HCT116 (cell line): ENCODE data around the gene MTRR. TPM values are rescaled to one million over a fixed set of nuclear protein-coding genes. Genes with fewer than 3 reads are reported as not detected.

ENCODE experiments used
- ATAC-seq: fragments of 200-7000 bp; cut with Tn5 transposase; 2 replicates; pipeline ENCODE4 v1.9.1; 2020; ENCODE audit warnings: mild to moderate bottlenecking, moderate library complexity
- BruUV-seq: library from RNA; stranded (reverse); fragments of 400-500 nt; replicated peaks from 2 replicates; lab custom pipeline; 2021; lab: Mats Ljungman, UMichigan
- CTCF ChIA-PET: fragments of 300-600 bp; sonication (Branson Sonifier 250); formaldehyde crosslinking; loops from one replicate; lab custom pipeline; 2021; ENCODE audit warnings: antibody characterized with exemption; lab: Charles Lee
- POLR2A ChIA-PET: fragments of 300-600, 350-600 bp; sonication (Branson Sonifier 250); formaldehyde crosslinking; loops from one replicate; lab custom pipeline; 2021; ENCODE audit warnings: antibody characterized with exemption; lab: Charles Lee
- RAD21 ChIA-PET, 2 experiments: fragments of 300-600 bp; sonication (Branson Sonifier 250); formaldehyde crosslinking; loops; one replicate each; lab custom pipeline; 2023; ENCODE audit warnings: low total read pairs in 2 of 2; ENCODE audit not compliant: uncharacterized antibody in 2 of 2, unreplicated experiment in 2 of 2, low non-redundant PET in 1 of 2; lab: Charles Lee
- DNase-seq: peaks from one replicate; pipeline ENCODE4 v3.0.0-alpha.2; 2010; ENCODE audit warnings: low read depth, low spot score
- H2AFZ ChIP-seq: fragments of 200-600 bp; shearing (Covaris generic), sonication (generic); 2 replicates; pipeline ENCODE4 v1.6.1; 2017; ENCODE audit warnings: low read depth, mixed run types, mixed read lengths, antibody characterized with exemption, low read length; ENCODE audit not compliant: poor library complexity, severe bottlenecking
- H3K27ac ChIP-seq: 2 replicates; pipeline ENCODE4 v1.5.1; 2012; ENCODE audit warnings: low read depth, low read length
- H3K27me3 ChIP-seq: fragments of 200-600 bp; sonication (generic); 2 replicates; pipeline ENCODE4 v1.6.1; 2016; ENCODE audit warnings: mixed run types, low read length, mixed read lengths; ENCODE audit not compliant: insufficient read depth
- H3K36me3 ChIP-seq, 2 experiments: fragments of 200-500 bp in 1 of 2; fragments of 200-600 bp in 1 of 2; sonication (Bioruptor generic) in 1 of 2; sonication (generic) in 1 of 2; 2 replicates each; pipeline versions ENCODE4 v1.5.1 to v1.6.1; 2014 to 2016; ENCODE audit warnings: low read length in 2 of 2, inconsistent platforms in 1 of 2, mixed read lengths in 1 of 2, mixed run types in 1 of 2; ENCODE audit not compliant: insufficient read depth in 2 of 2, control insufficient read depth in 1 of 2
- H3K4me1 ChIP-seq, 2 experiments: fragments of 200-600 bp in 1 of 2; sonication (generic) in 1 of 2; 2 replicates each; pipeline versions ENCODE4 v1.5.1 to v1.6.1; 2012 to 2017; ENCODE audit warnings: low read length in 2 of 2, inconsistent platforms in 1 of 2, mild to moderate bottlenecking in 1 of 2, mixed read lengths in 1 of 2, mixed run types in 1 of 2, moderate library complexity in 1 of 2; ENCODE audit not compliant: insufficient read depth in 2 of 2, control insufficient read depth in 1 of 2
- H3K4me2 ChIP-seq: fragments of 200-600 bp; sonication (generic); 2 replicates; pipeline ENCODE4 v1.6.1; 2017; ENCODE audit warnings: mixed run types, low read length, mixed read lengths
- H3K4me3 ChIP-seq, 2 experiments: fragments of 200-600 bp in 1 of 2; sonication (generic) in 1 of 2; replicated peaks in 1 of 2; 2 replicates each; pipeline ENCODE4 v1.5.1; 2011 to 2016; ENCODE audit warnings: low read length in 2 of 2, control low read depth in 1 of 2, low read depth in 1 of 2, mild to moderate bottlenecking in 1 of 2, mixed read lengths in 1 of 2, mixed run types in 1 of 2
- H3K79me2 ChIP-seq: fragments of 200-600 bp; sonication (generic); 2 replicates; pipeline ENCODE4 v1.6.1; 2017; ENCODE audit warnings: mild to moderate bottlenecking, mixed run types, low read length, moderate library complexity, mixed read lengths; ENCODE audit not compliant: insufficient read depth
- H3K9ac ChIP-seq: fragments of 200-600 bp; sonication (generic); 2 replicates; pipeline ENCODE4 v1.6.1; 2016; ENCODE audit warnings: low read length, mixed read lengths
- H3K9me2 ChIP-seq: fragments of 200-600 bp; sonication (generic), shearing (Covaris generic); 2 replicates; pipeline ENCODE4 v1.6.1; 2017; ENCODE audit warnings: mixed run types, mild to moderate bottlenecking, moderate library complexity; ENCODE audit not compliant: insufficient read depth
- H3K9me3 ChIP-seq, 2 experiments: fragments of 200-500 bp in 1 of 2; fragments of 200-600 bp in 1 of 2; sonication (Bioruptor generic) in 1 of 2; sonication (generic) in 1 of 2; 2 replicates each; pipeline ENCODE4 v1.6.1; 2014 to 2017; ENCODE audit warnings: low read length in 2 of 2, mixed read lengths in 2 of 2, inconsistent platforms in 1 of 2, low read depth in 1 of 2, mild to moderate bottlenecking in 1 of 2, mixed run types in 1 of 2, moderate library complexity in 1 of 2; ENCODE audit not compliant: control insufficient read depth in 1 of 2, insufficient read depth in 1 of 2
- H4K20me1 ChIP-seq: fragments of 200-600 bp; sonication (generic), shearing (Covaris generic); 2 replicates; pipeline ENCODE4 v1.6.1; 2017; ENCODE audit warnings: mixed run types, mild to moderate bottlenecking, moderate library complexity; ENCODE audit not compliant: insufficient read depth
- CEBPB ChIP-seq: IDR thresholded peaks from 2 replicates; pipeline ENCODE4 v1.6.1; 2012; ENCODE audit warnings: low read depth
- EZH2 ChIP-seq: fragments of 200-600 bp; sonication (generic); IDR thresholded peaks from 2 replicates; pipeline ENCODE4 v1.6.1; 2017; ENCODE audit warnings: antibody characterized with exemption, mixed run types
- EZH2phosphoT487 ChIP-seq: fragments of 200-600 bp; IDR thresholded peaks from 2 replicates; pipeline ENCODE4 v1.6.1; 2018; ENCODE audit warnings: antibody characterized with exemption, borderline replicate concordance
- JUND ChIP-seq: IDR thresholded peaks from 2 replicates; pipeline ENCODE4 v1.6.1; 2012
- POLR2AphosphoS5 ChIP-seq: IDR thresholded peaks from 2 replicates; pipeline ENCODE4 v1.6.1; 2011; ENCODE audit warnings: mild to moderate bottlenecking, low read depth, low read length, moderate library complexity
- REST ChIP-seq: IDR thresholded peaks from 2 replicates; pipeline ENCODE4 v1.6.1; 2012; ENCODE audit warnings: low read depth
- SIN3A ChIP-seq: IDR thresholded peaks from 2 replicates; pipeline ENCODE4 v1.6.1; 2012; ENCODE audit warnings: low read depth
- SRF ChIP-seq: IDR thresholded peaks from 2 replicates; pipeline ENCODE4 v1.6.1; 2012; ENCODE audit warnings: low read depth
- ZFX ChIP-seq: fragments of 450-650 bp; IDR thresholded peaks from 2 replicates; pipeline ENCODE4 v1.6.1; 2017
- ZNF274 ChIP-seq: fragments of 200-500 bp; sonication (Bioruptor generic); IDR thresholded peaks from 2 replicates; pipeline ENCODE4 v1.6.1; 2014; ENCODE audit warnings: mild to moderate bottlenecking, low read depth, low read length, inconsistent platforms
- intact Hi-C: fragments of 100-400 bp; cut with micrococcal nuclease; formaldehyde crosslinking; loops from 2 replicates; pipeline ENCODE4 v1.10.0; 2022
- total RNA-seq: library from RNA; stranded (reverse); gene quantifications from one replicate; pipeline ENCODE4 v1.2.1, GENCODE V29; 2021; ENCODE audit not compliant: unreplicated experiment
- TF ChIP-seq, protein P1 (sequence below), 3 experiments: fragments of 200-600 bp in 1 of 3; sonication (generic) in 1 of 3; IDR thresholded peaks in 2 of 3; conservative IDR thresholded peaks in 1 of 3; 2 replicates each; pipeline ENCODE4 v1.5.1; 2012 to 2017; ENCODE audit warnings: low read depth in 2 of 3, low read length in 2 of 3, antibody characterized with exemption in 1 of 3, borderline replicate concordance in 1 of 3, control low read depth in 1 of 3, mild to moderate bottlenecking in 1 of 3, mixed read lengths in 1 of 3, mixed run types in 1 of 3, moderate library complexity in 1 of 3; ENCODE audit not compliant: insufficient read depth in 1 of 3

The MTRR gene
- total RNA-seq, 1 experiment from 2014 or later, result 32.5 TPM

DNA sequence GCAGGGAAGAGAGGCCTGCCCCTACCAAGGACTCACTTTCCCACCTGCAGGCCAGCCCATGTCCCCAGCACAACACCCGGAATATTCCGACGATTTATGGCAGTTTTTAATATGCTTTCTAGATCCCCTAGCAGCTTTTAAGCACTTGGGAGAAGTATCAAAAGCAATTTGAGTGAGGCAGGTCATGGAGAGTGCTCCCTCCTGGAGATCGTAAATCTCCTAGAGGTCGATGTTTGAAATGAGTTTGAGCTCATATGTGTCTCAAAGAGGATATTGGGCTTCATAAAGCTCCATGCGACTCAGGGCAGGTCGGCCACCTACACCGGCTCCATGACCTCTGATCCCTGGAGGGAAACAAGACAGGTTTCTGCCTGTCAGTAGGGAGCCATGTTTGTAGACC lies 45.4 kb upstream of the MTRR start:
- H3K36me3 ChIP-seq, result no peaks in the 10 kb centered on the region
- H3K27ac ChIP-seq, result no peak overlapping the region
- CTCF ChIA-PET, result interaction anchor here (1.2 kb wide), 1 partner anchor 17 kb away, joined by 3 read pairs; no protein-coding TSS in a partner anchor
- RAD21 ChIA-PET, result no interaction called here
- no peak for TF ChIP-seq SIN3A
- TF ChIP-seq REST, result no peak
- TF ChIP-seq ZFX, result no peak
- no peaks in the 10 kb centered on the region for H3K9me3 ChIP-seq
- H4K20me1 ChIP-seq, result no peaks in the 10 kb centered on the region
- ATAC-seq, result no peak
- POLR2A ChIA-PET, result no interaction called here
- BruUV-seq, result no TSS peak
- H3K4me1 ChIP-seq, result no peaks in the 10 kb centered on the region
- no peaks in the 10 kb centered on the region for H3K79me2 ChIP-seq
- peaks cover 27% of the 10 kb centered on the region for H3K27me3 ChIP-seq
- H3K9ac ChIP-seq, result no peak overlapping the region
- no peak overlapping the region for H2AFZ ChIP-seq
- H3K4me2 ChIP-seq, result no peak overlapping the region
- intact Hi-C loops, result no loop called here
- no peak for DNase-seq
- H3K4me3 ChIP-seq, result no peak overlapping the region
- H3K9me2 ChIP-seq, result no peaks in the 10 kb centered on the region

GRCh38 chr5:7824995-7825394 lies 44.0 kb upstream of the MTRR start:
- Histone ChIP-seq H3K79me2 (no peaks in the 10 kb centered on the region), H3K9me2 (no peaks in the 10 kb centered on the region), H3K9me3 (no peaks in the 10 kb centered on the region), H3K4me2 (no peak overlapping the region), H3K4me3 (no peak overlapping the region), H3K4me1 (no peaks in the 10 kb centered on the region), H4K20me1 (no peaks in the 10 kb centered on the region), H3K36me3 (no peaks in the 10 kb centered on the region), H3K27ac (no peak overlapping the region), H3K27me3 (peaks cover 32% of the 10 kb centered on the region; the same call in 1 of the 2 replicates), H3K9ac (no peak overlapping the region), H2AFZ (no peak overlapping the region)
- ChIA-PET POLR2A (no interaction called here), RAD21 (no interaction called here), CTCF (interaction anchor here (0.9 kb wide), 1 partner anchor 8 kb away, joined by 4 read pairs; no protein-coding TSS in a partner anchor)
- intact Hi-C loops, result no loop called here
- ATAC-seq (no peak), DNase-seq (no peak)
- no TSS peak for BruUV-seq
- TF ChIP-seq EZH2, result no peak
- TF ChIP-seq REST, result no peak
- TF ChIP-seq, protein P1, sequence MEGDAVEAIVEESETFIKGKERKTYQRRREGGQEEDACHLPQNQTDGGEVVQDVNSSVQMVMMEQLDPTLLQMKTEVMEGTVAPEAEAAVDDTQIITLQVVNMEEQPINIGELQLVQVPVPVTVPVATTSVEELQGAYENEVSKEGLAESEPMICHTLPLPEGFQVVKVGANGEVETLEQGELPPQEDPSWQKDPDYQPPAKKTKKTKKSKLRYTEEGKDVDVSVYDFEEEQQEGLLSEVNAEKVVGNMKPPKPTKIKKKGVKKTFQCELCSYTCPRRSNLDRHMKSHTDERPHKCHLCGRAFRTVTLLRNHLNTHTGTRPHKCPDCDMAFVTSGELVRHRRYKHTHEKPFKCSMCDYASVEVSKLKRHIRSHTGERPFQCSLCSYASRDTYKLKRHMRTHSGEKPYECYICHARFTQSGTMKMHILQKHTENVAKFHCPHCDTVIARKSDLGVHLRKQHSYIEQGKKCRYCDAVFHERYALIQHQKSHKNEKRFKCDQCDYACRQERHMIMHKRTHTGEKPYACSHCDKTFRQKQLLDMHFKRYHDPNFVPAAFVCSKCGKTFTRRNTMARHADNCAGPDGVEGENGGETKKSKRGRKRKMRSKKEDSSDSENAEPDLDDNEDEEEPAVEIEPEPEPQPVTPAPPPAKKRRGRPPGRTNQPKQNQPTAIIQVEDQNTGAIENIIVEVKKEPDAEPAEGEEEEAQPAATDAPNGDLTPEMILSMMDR (IDR thresholded peaks at IDR 0.05 in 2 of 3, conservative IDR thresholded peaks at IDR 0.05 in 1 of 3; ENCODE audit: borderline replicate concordance in 1 of 3, insufficient read depth in 1 of 3, low read depth in 2 of 3, low read length in 2 of 3), result no peak
- no peak for TF ChIP-seq CEBPB
- no peak for TF ChIP-seq ZNF274
- TF ChIP-seq EZH2phosphoT487, result no peak
- no peak for TF ChIP-seq SRF
- no peak for TF ChIP-seq JUND
- TF ChIP-seq POLR2AphosphoS5, result no peak
